Mesothelial cell of epicardium (in vitro differentiated cells): Measurements from ENCODE around the gene ABLIM3. TPM values are rescaled to one million over a fixed set of nuclear protein-coding genes. Genes with fewer than 3 reads are reported as not detected.

Experiments used
- DNase-seq, 2 experiments: peaks; one replicate each; pipeline ENCODE4 v3.0.0; 2021; ENCODE audit warnings: low spot score in 2 of 2; ENCODE audit not compliant: unreplicated experiment in 2 of 2
- H3K27ac Mint-ChIP-seq: 2 replicates; pipeline ENCODE4 v1.8.0; 2021; ENCODE audit warnings: mixed read lengths
- H3K27me3 Mint-ChIP-seq: 2 replicates; pipeline ENCODE4 v1.8.0; 2021; ENCODE audit warnings: low read depth, mixed read lengths
- H3K36me3 Mint-ChIP-seq: 2 replicates; pipeline ENCODE4 v1.8.0; 2021; ENCODE audit warnings: mixed read lengths
- H3K4me1 Mint-ChIP-seq: 2 replicates; pipeline ENCODE4 v1.8.0; 2021; ENCODE audit warnings: mixed read lengths
- H3K4me3 Mint-ChIP-seq: 2 replicates; pipeline ENCODE4 v1.8.0; 2021; ENCODE audit warnings: mild to moderate bottlenecking, moderate library complexity, mixed read lengths
- H3K9me3 Mint-ChIP-seq: 2 replicates; pipeline ENCODE4 v1.8.0; 2021; ENCODE audit warnings: mixed read lengths
- total RNA-seq: library from RNA; stranded (reverse); gene quantifications from 3 replicates; pipeline ENCODE4 v1.2.1, GENCODE V29; 2021
- TF ChIP-seq, protein P1 (sequence below): fragments of 200-600 bp; sonication (generic); IDR thresholded peaks from one replicate; pipeline ENCODE4 v1.5.0; 2021; ENCODE audit warnings: antibody characterized with exemption; ENCODE audit not compliant: unreplicated experiment

Gene ABLIM3
- total RNA-seq, 1 donor from 2014 or later: 0.27 TPM

DNA sequence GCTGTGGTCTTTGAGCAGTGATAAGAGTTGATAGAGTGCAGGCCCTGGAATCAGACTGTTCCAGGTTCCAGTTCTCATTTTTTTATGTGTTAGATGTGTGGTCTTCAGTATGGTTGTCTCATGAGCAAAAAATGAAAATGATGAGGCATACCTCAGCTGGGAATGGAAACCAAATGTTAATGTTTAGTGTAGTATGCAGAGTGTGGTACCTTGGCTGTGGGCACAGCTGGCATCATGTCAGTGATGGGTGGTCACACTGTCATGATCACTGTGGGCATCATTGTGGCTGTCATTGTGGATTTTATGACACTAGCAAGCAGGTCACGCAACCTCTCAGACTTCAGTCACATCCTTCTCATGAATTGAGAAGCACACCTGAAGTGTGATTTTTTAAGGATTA is 6.4 kb downstream of the ABLIM3 start:
- TF ChIP-seq, protein P1, sequence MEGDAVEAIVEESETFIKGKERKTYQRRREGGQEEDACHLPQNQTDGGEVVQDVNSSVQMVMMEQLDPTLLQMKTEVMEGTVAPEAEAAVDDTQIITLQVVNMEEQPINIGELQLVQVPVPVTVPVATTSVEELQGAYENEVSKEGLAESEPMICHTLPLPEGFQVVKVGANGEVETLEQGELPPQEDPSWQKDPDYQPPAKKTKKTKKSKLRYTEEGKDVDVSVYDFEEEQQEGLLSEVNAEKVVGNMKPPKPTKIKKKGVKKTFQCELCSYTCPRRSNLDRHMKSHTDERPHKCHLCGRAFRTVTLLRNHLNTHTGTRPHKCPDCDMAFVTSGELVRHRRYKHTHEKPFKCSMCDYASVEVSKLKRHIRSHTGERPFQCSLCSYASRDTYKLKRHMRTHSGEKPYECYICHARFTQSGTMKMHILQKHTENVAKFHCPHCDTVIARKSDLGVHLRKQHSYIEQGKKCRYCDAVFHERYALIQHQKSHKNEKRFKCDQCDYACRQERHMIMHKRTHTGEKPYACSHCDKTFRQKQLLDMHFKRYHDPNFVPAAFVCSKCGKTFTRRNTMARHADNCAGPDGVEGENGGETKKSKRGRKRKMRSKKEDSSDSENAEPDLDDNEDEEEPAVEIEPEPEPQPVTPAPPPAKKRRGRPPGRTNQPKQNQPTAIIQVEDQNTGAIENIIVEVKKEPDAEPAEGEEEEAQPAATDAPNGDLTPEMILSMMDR: no peak
- no peaks in the 10 kb centered on the region for H3K9me3 Mint-ChIP-seq
- peaks cover 13% of the 10 kb centered on the region for H3K27me3 Mint-ChIP-seq
- DNase-seq: no peak
- H3K4me3 Mint-ChIP-seq: no peak overlapping the region
- no peaks in the 10 kb centered on the region for H3K36me3 Mint-ChIP-seq
- no peak overlapping the region for H3K27ac Mint-ChIP-seq
- peaks cover 7% of the 10 kb centered on the region for H3K4me1 Mint-ChIP-seq

DNA sequence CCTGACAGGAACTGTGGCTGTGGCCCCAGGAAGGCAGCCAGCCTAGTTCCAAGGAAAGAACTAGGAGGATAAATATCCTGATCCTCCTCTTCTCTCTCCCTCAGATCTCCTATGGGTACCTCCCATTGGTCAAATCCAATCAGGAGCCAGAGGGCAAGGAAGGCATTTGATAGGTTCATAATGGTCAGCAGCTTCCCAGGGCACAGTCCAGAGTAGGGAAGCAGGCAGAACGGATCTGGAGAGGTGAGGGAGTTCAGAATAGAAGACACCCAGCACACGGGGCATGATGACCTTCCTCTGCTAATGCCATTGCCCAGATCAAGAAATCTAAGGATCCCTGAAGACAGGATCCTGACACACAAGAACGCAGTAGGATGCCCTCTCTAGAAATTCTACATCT is 8.6 kb downstream of the ABLIM3 start:
- TF ChIP-seq, protein P1: no peak
- Mint-ChIP-seq H3K4me1 (no peaks in the 10 kb centered on the region), H3K36me3 (no peaks in the 10 kb centered on the region), H3K27me3 (peaks cover 5% of the 10 kb centered on the region), H3K9me3 (no peaks in the 10 kb centered on the region), H3K4me3 (no peak overlapping the region), H3K27ac (no peak overlapping the region)
- no peak for DNase-seq

DNA sequence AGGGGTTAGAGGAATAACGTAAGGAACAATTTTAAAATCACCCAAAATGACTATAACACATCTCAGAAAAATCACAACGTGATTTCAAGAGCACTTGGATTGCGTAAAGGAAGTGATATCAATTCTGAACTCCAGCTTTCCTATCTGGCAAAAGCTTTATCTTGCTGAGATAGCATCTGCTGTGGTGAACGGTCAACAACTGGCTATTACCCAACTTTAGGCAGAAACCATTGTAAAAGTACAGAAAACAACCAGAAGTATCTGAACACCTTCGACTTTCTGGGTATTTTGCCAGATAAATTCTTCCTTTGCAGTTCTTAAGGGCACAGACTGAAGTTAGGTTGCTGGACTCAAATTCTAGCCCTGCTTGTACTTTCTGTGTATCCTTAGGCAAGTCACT is 9.2 kb downstream of the ABLIM3 start:
- TF ChIP-seq, protein P1: no peak
- Mint-ChIP-seq H3K27me3 (peaks cover 5% of the 10 kb centered on the region), H3K4me1 (no peaks in the 10 kb centered on the region), H3K36me3 (no peaks in the 10 kb centered on the region), H3K4me3 (no peak overlapping the region), H3K9me3 (no peaks in the 10 kb centered on the region), H3K27ac (no peak overlapping the region)
- no peak for DNase-seq

DNA sequence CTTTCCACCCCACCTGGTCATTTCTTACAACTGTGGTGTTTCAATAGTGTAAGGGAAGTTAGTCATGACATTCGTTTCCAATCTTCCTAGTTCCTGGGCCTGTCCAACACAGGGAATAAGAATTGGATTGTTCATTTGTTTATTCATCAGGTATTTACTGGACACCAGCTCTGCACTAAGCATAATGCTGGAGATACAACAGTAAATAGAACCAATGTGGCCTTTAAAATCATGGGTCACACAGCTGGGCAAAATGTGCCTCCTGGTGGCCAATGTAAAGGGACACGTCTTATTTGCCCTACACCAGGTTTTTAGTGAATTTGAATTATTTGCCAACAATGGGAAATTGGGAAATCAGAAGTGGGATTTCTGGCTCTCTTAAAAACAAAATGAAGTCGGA is 10.4 kb downstream of the ABLIM3 start:
- TF ChIP-seq, protein P1: peak; percentile 29
- H3K27ac Mint-ChIP-seq: no peak overlapping the region
- no peak for DNase-seq
- no peaks in the 10 kb centered on the region for H3K36me3 Mint-ChIP-seq
- no peaks in the 10 kb centered on the region for H3K9me3 Mint-ChIP-seq
- peaks cover 5% of the 10 kb centered on the region for H3K27me3 Mint-ChIP-seq
- no peak overlapping the region for H3K4me3 Mint-ChIP-seq
- H3K4me1 Mint-ChIP-seq: no peaks in the 10 kb centered on the region

DNA sequence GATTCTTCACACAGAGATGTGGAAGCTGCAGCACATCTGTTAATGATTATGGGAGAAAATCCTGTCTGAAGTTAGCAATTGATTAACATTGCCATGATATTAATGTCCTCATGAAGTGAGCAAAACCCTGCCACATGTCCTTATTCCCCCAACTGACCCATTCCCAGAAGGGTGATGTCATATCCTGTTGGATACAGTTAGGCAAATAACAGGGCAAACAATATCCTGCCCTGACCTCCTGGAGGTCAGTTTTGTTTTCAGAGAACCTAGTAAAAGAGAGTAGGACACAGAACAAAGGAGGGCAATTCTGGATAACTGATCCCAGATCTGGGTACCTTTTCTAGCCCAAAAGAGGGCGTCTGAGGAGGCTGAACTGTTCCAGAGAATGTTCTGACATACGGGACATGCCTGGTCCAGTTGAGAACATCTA is 11.0 kb downstream of the ABLIM3 start:
- H3K27ac Mint-ChIP-seq: no peak overlapping the region
- no peak for DNase-seq
- H3K27me3 Mint-ChIP-seq: peaks cover 5% of the 10 kb centered on the region
- no peak overlapping the region for H3K4me3 Mint-ChIP-seq
- H3K4me1 Mint-ChIP-seq: no peaks in the 10 kb centered on the region
- H3K36me3 Mint-ChIP-seq: no peaks in the 10 kb centered on the region
- no peaks in the 10 kb centered on the region for H3K9me3 Mint-ChIP-seq
- TF ChIP-seq, protein P1: no peak

DNA sequence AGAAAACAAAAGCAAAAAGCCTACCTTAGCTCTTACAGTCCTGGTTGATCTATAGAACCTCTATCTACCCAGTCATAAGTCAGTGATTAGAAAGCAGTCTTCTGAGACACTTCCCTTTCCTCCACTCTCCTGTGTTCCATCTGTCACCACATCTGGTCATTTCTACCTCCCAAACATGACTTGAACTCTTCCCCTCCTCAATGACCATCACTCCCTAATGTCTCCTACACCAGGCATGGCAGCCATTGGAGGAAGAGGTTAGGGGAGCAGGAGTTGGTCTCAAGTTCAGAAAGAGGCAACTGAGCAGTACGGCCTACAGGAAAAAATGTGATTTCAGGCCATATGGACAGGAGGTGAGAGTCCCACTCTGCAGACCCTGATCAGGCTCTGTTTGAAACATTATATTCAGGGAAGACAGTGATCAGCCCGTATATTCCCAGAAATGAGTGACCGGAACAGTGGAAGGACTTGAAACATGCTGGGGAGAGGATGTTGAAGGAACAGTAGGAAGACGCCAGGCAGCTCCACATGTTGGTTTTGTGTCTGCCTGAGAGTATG is 12.0 kb downstream of the ABLIM3 start:
- no peak overlapping the region for H3K27ac Mint-ChIP-seq
- no peaks in the 10 kb centered on the region for H3K9me3 Mint-ChIP-seq
- no peaks in the 10 kb centered on the region for H3K4me1 Mint-ChIP-seq
- TF ChIP-seq, protein P1: no peak
- DNase-seq: no peak
- H3K4me3 Mint-ChIP-seq: no peak overlapping the region
- H3K36me3 Mint-ChIP-seq: no peaks in the 10 kb centered on the region
- peaks cover 5% of the 10 kb centered on the region for H3K27me3 Mint-ChIP-seq
